Endothelial cell of umbilical vein (primary cell): ENCODE measurements around the gene C14orf93. TPM values are rescaled to one million over a fixed set of nuclear protein-coding genes. Genes with fewer than 3 reads are reported as not detected.

Source experiments
- BruUV-seq: library from RNA; stranded (reverse); fragments of 400-500 nt; replicated peaks from 2 replicates; lab custom pipeline; 2021; lab: Mats Ljungman, UMichigan
- CTCF ChIA-PET: fragments of 300-600, 350-600 bp; sonication (Branson Sonifier 250); formaldehyde crosslinking; loops from one replicate; lab custom pipeline; 2021; ENCODE audit warnings: antibody characterized with exemption, inconsistent platforms; lab: Charles Lee
- POLR2A ChIA-PET: fragments of 300-600, 350-600 bp; sonication (Branson Sonifier 250); formaldehyde crosslinking; loops from one replicate; lab custom pipeline; 2021; ENCODE audit warnings: antibody characterized with exemption, inconsistent platforms; lab: Charles Lee
- DNase-seq: peaks from one replicate; pipeline ENCODE4 v3.0.0-alpha.2; 2011; ENCODE audit warnings: low read depth, low spot score
- FAIRE-seq: peaks from 2 replicates; lab custom pipeline; 2011; peaks lifted over from hg19 to GRCh38; lab: Jason Lieb, UNC
- H2AFZ ChIP-seq: 2 replicates; pipeline ENCODE4 v1.6.0; 2012; ENCODE audit warnings: low read depth, low read length, control low read depth, inconsistent platforms
- H3K27ac ChIP-seq: 2 replicates; pipeline ENCODE4 v1.5.1; 2011; ENCODE audit warnings: low read depth, mild to moderate bottlenecking, control low read depth, low read length, moderate library complexity; ENCODE audit not compliant: insufficient read depth
- H3K27me3 ChIP-seq, 2 experiments: 2 replicates each; pipeline versions ENCODE4 v1.6.0 to v1.6.1; 2011; ENCODE audit warnings: low read length in 2 of 2, mixed read lengths in 1 of 2; ENCODE audit not compliant: control insufficient read depth in 2 of 2, insufficient read depth in 2 of 2
- H3K36me3 ChIP-seq, 2 experiments: 2 replicates in 1 of 2; 3 replicates in 1 of 2; pipeline ENCODE4 v1.5.1; 2011; ENCODE audit warnings: low read length in 2 of 2, mild to moderate bottlenecking in 1 of 2, moderate library complexity in 1 of 2; ENCODE audit not compliant: control insufficient read depth in 2 of 2, insufficient read depth in 2 of 2; ENCODE audit errors: extremely low read depth in 1 of 2
- H3K4me1 ChIP-seq: 3 replicates; pipeline ENCODE4 v1.5.1; 2011; ENCODE audit warnings: mild to moderate bottlenecking, low read length; ENCODE audit not compliant: control insufficient read depth, insufficient read depth; ENCODE audit errors: extremely low read depth
- H3K4me2 ChIP-seq: 2 replicates; pipeline ENCODE4 v1.6.1; 2011; ENCODE audit warnings: low read length, control low read depth, mixed read lengths; ENCODE audit not compliant: insufficient read depth
- H3K4me3 ChIP-seq, 3 experiments: fragments of 200-600 bp in 1 of 3; sonication (generic), shearing (Covaris generic) in 1 of 3; replicated peaks in 1 of 3; 2 replicates each; pipeline ENCODE4 v1.5.1; 2011 to 2016; ENCODE audit warnings: control low read depth in 3 of 3, low read length in 3 of 3, mild to moderate bottlenecking in 2 of 3, inconsistent platforms in 1 of 3, low read depth in 1 of 3, moderate library complexity in 1 of 3; ENCODE audit not compliant: insufficient read depth in 1 of 3
- H3K79me2 ChIP-seq: 2 replicates; pipeline ENCODE4 v1.6.0; 2012; ENCODE audit warnings: low read length, inconsistent platforms; ENCODE audit not compliant: control insufficient read depth, insufficient read depth
- H3K9ac ChIP-seq: replicated peaks from 2 replicates; pipeline ENCODE3; 2011; ENCODE audit warnings: low read length, control low read depth; ENCODE audit not compliant: insufficient read depth; ENCODE audit errors: extremely low read depth
- H3K9me1 ChIP-seq: replicated peaks from 3 replicates; pipeline ENCODE4 v1.6.0; 2011; ENCODE audit warnings: mild to moderate bottlenecking, low read length; ENCODE audit not compliant: control insufficient read depth, insufficient read depth; ENCODE audit errors: extremely low read depth
- H3K9me3 ChIP-seq: replicated peaks from 2 replicates; pipeline ENCODE4 v1.5.1; 2012; ENCODE audit warnings: low read length, inconsistent platforms; ENCODE audit not compliant: control insufficient read depth, insufficient read depth
- H4K20me1 ChIP-seq: replicated peaks from 2 replicates; pipeline ENCODE3; 2011; ENCODE audit warnings: mild to moderate bottlenecking, low read length; ENCODE audit not compliant: control insufficient read depth, insufficient read depth; ENCODE audit errors: extremely low read depth
- CTCF ChIP-seq, 2 donors: IDR thresholded peaks; 1 replicate in 1 of 2; 2 replicates in 1 of 2; pipeline ENCODE4 v1.5.1; 2011; ENCODE audit warnings: low read length in 2 of 2, mild to moderate bottlenecking in 2 of 2, moderate library complexity in 2 of 2, control low read depth in 1 of 2, inconsistent platforms in 1 of 2, low read depth in 1 of 2; ENCODE audit not compliant: insufficient read depth in 1 of 2; ENCODE audit errors: extremely low read depth in 1 of 2
- EZH2 ChIP-seq: IDR thresholded peaks from 2 replicates; pipeline ENCODE4 v1.6.1; 2012; ENCODE audit warnings: borderline replicate concordance, low read depth, mild to moderate bottlenecking, moderate library complexity, low read length, inconsistent platforms; ENCODE audit not compliant: severe bottlenecking
- FOS ChIP-seq: IDR thresholded peaks from 2 replicates; pipeline ENCODE4 v1.6.1; 2011; ENCODE audit warnings: mild to moderate bottlenecking, low read length, moderate library complexity, borderline replicate concordance; ENCODE audit not compliant: insufficient read depth
- GATA2 ChIP-seq: IDR thresholded peaks from 2 replicates; pipeline ENCODE4 v1.7.0; 2011; ENCODE audit warnings: low read depth, mild to moderate bottlenecking, moderate library complexity, mixed read lengths, low read length; ENCODE audit not compliant: insufficient read length, insufficient read depth
- JUN ChIP-seq: IDR thresholded peaks from 2 replicates; pipeline ENCODE4 v1.6.1; 2011; ENCODE audit warnings: borderline replicate concordance, low read depth; ENCODE audit not compliant: insufficient read length, insufficient read depth
- MAX ChIP-seq: IDR thresholded peaks from 2 replicates; pipeline ENCODE4 v1.6.1; 2011; ENCODE audit not compliant: insufficient read depth, insufficient read length
- MYC ChIP-seq: IDR thresholded peaks from one replicate; pipeline ENCODE4 v1.6.1; 2011; ENCODE audit warnings: mild to moderate bottlenecking, low read depth, low read length
- POLR2A ChIP-seq: IDR thresholded peaks from 2 replicates; pipeline ENCODE4 v1.6.1; 2012; ENCODE audit warnings: low read depth, mild to moderate bottlenecking, control low read depth, low read length
- POLR2AphosphoS5 ChIP-seq: IDR thresholded peaks from 2 replicates; pipeline ENCODE4 v1.6.1; 2012; ENCODE audit warnings: low read depth, mild to moderate bottlenecking, control low read depth, low read length, moderate library complexity; ENCODE audit not compliant: insufficient read depth
- dilution Hi-C: fragments of 300-500 bp; cut with MboI; formaldehyde crosslinking; loops from one replicate; pipeline ENCODE4 v1.15.0; 2019; ENCODE audit warnings: low sequenced_read_pairs; ENCODE audit not compliant: extremely low pct_ligation_motif_present
- intact Hi-C: fragments of 100-400 bp; cut with micrococcal nuclease; formaldehyde crosslinking; loops from one replicate; pipeline ENCODE4 v1.10.0; 2022
- polyA plus RNA-seq, 4 experiments: library from polyadenylated mRNA; depleted of rRNA in 3 of 4; stranded (reverse) in 3 of 4; unstranded in 1 of 4; fragments of >200 nt; gene quantifications; 2 replicates each; pipeline versions ENCODE4 v1.2.1 to v1.2.3, GENCODE V29; 2011 to 2012; ENCODE audit warnings: missing spikeins in 1 of 4
- total RNA-seq: library from RNA; stranded (reverse); gene quantifications from 2 replicates; pipeline ENCODE4 v1.2.3, GENCODE V29; 2021

Gene C14orf93
- total and polyA plus RNA-seq, 2 donors (not counting 3 experiments of a cell fraction or from before 2014, with no cell fraction given): 7.1 to 9.2 TPM

- no peaks in the 10 kb centered on the region for H3K36me3 ChIP-seq
- TF ChIP-seq MYC (no peak), FOS (no peak), JUN (no peak), GATA2 (no peak), CTCF (IDR thresholded peaks at IDR 0.05; ENCODE audit: extremely low read depth in 1 of 2, insufficient read depth in 1 of 2, low read depth in 1 of 2, low read length in 2 of 2) (no peak), MAX (no peak), POLR2AphosphoS5 (no peak), EZH2 (no peak), POLR2A (no peak)
- BruUV-seq: no TSS peak
- no peak overlapping the region for H3K4me2 ChIP-seq
- H3K27me3 ChIP-seq: no peaks in the 10 kb centered on the region
- H2AFZ ChIP-seq: no peak overlapping the region
- dilution Hi-C loops: no loop called here
- no peak overlapping the region for H3K4me3 ChIP-seq
- no peaks in the 10 kb centered on the region for H3K9me1 ChIP-seq
- no peaks in the 10 kb centered on the region for H4K20me1 ChIP-seq
- FAIRE-seq (no peak), DNase-seq (no peak)
- H3K27ac ChIP-seq: no peak overlapping the region
- ChIA-PET CTCF (interaction anchor here (0.8 to 17.1 kb wide), 5 partner anchors 15 to 117 kb away, joined by 3 to 1071 read pairs (median 7); partner anchors contain the start of gene CDH24), POLR2A (no interaction called here)
- no peaks in the 10 kb centered on the region for H3K79me2 ChIP-seq
- peaks cover 4% of the 10 kb centered on the region for H3K4me1 ChIP-seq
- H3K9me3 ChIP-seq: no peaks in the 10 kb centered on the region
- H3K9ac ChIP-seq: no peak overlapping the region
- intact Hi-C loops: loop anchor here (5.0 kb wide), 1 partner anchor 115 kb away; no protein-coding TSS in a partner anchor
Observed at GRCh38 chr14:22991852-22992251, 18.1 kb downstream of the C14orf93 start.
